GM21737 (cell line): ENCODE results near the gene KCNMA1.

Experiments used
- ATAC-seq: cut with Tn5 transposase; IDR thresholded peaks from one replicate; pipeline ENCODE4 v1.9.1; 2021; ENCODE audit warnings: mild to moderate bottlenecking, moderate library complexity; ENCODE audit not compliant: unreplicated experiment

The KCNMA1 gene

GRCh38 chr10:77290528-77291155 lies 347.0 kb downstream of the KCNMA1 start:
- no peak for ATAC-seq

- no peak for ATAC-seq
These were observed 347.8 kb downstream of the KCNMA1 start for GRCh38 chr10:77289790-77290189.

GRCh38 chr10:77289027-77289501 lies 348.5 kb downstream of the KCNMA1 start:
- no peak for ATAC-seq

- no peak for ATAC-seq
These were observed 349.9 kb downstream of the KCNMA1 start for GRCh38 chr10:77287647-77288120.

- no peak for ATAC-seq
These were observed 350.8 kb downstream of the KCNMA1 start for GRCh38 chr10:77286531-77287508.

DNA sequence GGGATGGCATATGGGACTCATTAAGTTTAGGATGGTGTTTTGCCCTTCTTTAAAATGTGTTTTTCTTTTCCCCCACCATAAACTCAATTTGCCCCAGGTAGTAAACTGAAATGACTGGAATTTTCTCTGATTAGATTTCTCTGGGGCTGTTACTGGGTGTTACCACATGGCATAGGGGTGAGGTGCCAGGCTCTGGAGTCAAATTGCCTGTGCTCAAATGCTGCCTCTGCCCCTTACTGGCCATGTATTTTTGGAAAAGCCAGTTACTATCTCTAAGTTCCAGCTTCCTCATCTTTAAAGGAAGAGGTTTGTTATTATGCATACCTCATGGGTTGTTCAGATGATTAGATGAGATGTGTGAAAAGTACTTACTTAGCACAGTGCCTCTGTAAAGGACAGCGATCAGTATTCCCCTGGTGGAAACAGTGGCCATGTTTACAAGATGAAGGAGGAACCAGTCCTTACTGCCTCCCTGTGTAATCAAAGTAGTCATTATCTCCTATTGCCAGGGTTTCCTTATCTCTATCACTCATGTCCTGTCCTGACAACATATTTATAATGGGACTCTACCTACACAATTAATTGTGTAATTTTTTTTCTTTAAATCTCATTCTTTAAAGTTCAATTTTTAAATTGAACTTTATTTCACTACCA lies 352.0 kb downstream of the KCNMA1 start:
- ATAC-seq: no peak

DNA sequence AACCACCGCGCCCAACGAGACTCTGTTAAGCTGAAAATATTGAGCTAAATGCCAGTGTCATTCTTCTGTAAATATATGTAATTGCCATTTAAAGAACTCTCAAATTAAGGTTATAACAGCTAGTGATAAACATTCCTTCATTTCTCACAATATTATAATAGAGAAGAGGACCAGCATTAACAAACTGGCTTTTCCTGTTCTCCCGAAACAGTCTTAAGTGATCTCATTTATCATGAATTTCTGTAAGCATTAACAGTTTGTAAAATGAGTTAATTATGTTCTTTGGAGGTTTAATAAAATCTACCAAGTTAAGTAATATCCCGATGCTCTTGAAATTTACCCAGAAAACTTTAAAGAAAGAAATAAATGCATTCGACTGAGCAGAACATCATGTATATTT lies 352.8 kb downstream of the KCNMA1 start:
- no peak for ATAC-seq

- ATAC-seq: no peak
These were observed 354.3 kb downstream of the KCNMA1 start for GRCh38 chr10:77283326-77283725.

DNA sequence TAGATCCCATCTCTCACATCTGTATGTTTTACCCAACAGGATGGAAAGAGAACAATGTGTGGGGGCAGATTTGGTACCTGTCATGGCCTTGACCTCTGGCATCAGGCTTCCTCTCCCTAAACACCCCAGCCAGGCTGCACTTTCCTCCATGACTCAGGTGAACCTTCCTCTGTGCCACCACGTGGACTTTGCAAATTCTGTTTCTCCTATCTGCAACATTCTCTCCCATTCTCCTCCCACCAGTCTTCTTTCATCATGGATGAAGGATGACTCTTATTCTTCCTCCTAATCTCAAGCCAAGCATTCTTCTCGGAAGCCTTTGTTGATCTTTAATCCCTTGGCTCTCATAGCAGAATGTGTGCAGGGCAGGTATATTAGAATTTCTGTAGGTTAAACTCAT lies 355.4 kb downstream of the KCNMA1 start:
- no peak for ATAC-seq

GRCh38 chr10:77281719-77282118 lies 355.9 kb downstream of the KCNMA1 start:
- no peak for ATAC-seq

DNA sequence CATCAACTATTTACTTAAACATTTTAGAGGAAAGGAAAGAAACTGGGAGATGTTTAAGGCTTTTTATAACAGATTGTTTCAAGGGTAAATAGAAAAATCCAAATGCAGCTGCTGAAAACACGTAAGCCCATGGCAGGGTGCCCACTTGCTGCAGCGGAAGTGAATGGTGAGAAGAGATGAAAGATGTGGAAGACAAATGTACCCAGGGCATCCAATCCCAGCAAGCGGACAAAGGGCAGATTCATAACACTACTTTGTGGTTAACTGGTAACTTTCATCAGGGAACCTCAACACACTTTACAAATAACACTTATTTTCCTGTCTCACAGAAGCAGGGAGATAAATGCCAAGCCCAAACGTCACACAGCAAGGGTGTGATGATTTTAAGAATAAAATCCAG lies 358.4 kb downstream of the KCNMA1 start:
- ATAC-seq: no peak

DNA sequence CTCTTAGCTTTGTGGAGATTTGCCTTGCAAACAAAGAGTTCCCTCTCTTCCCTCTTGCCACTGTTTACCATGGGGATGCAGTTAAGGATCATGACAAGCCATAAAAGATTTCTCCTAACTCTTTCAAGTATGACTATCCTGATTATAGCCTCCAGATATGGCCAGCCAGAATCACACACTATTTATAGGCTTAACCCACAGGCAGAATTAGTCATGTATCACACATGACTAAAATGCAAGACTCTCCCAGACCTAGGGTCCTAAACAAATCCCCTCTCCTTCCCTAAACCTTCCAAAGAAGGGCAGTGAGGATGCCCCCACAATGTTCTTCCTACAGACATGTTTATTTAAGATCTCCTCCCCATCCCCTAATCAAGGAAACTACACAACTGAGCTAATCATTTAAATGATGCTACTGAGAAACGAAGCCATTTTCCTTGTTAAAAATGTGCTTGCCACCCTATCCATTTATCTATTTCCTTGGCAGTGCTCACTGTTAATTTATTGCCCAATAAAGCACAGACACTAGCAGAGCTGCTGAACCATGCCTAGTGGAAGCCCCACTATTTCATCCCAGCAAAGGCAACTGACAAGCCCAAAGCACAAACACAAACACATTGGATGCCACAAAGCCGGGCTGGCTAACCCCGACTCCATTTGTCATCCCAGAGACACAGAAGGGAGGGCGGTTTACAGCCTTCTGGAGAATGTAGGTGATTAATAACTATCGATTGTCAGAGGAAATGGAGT lies 363.4 kb downstream of the KCNMA1 start:
- no peak for ATAC-seq

DNA sequence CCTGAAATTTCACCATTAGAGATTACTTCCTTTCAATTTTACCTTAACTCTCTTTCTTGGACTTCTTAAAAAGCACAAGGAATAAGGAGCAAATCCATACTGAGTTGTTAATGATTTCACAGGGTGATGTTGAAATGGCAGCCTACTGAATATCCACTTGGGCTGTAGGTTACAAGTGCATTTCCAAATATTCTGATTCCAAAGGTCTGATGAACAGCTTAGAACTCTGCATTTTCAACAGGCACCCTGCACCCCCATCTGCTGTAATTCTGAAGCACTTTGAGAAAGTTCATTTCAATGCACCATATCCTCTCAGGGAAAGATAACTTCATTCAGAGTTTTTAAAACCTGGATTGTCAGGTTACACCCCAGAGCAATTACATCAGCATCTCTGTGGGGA lies 368.4 kb downstream of the KCNMA1 start:
- ATAC-seq: no peak

DNA sequence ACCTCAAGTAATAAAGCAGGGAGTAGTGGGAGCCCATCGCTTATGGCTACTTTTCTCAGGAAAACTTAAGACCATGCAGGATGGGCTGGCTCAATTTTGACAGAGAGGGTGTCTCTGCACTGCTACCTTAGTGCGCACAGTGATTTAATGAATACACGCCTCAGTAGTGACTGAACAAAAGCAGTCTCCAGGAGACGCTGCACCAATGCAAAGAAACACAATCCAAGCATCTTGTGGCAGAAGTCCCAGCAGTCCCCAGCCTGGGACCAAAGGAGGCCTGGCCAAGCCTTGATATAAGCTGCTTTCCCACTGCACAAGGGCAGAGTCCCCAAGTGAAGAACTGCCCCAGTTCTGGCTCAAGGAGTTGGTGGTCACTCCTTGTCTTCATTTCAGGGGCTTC lies 368.9 kb downstream of the KCNMA1 start:
- ATAC-seq: no peak

GRCh38 chr10:77267703-77268675 lies 369.6 kb downstream of the KCNMA1 start:
- no peak for ATAC-seq

GRCh38 chr10:77266242-77266641 lies 371.4 kb downstream of the KCNMA1 start:
- no peak for ATAC-seq

GRCh38 chr10:77264527-77264926 lies 373.1 kb downstream of the KCNMA1 start:
- no peak for ATAC-seq

- ATAC-seq: no peak
These were observed 373.5 kb downstream of the KCNMA1 start for GRCh38 chr10:77264107-77264506.

GRCh38 chr10:77263700-77264099 lies 373.9 kb downstream of the KCNMA1 start:
- ATAC-seq: no peak

- no peak for ATAC-seq
These were observed 376.5 kb downstream of the KCNMA1 start for GRCh38 chr10:77261146-77261545.
